ENCODE measurements around the gene RUFY1.
A peak's percentile ranks its signal among the peaks of the same experiment; 100 is the strongest.

The RUFY1 gene

GRCh38 chr5:179620703-179621350 is 70.5 kb downstream of the RUFY1 start:
- peaks cover 68% of the 10 kb centered on the region for H3K36me3 ChIP-seq (ENCODE audit: low read length)
- no peaks in the 10 kb centered on the region for H3K27me3 ChIP-seq (ENCODE audit: low read length)
- H3K4me3 ChIP-seq (ENCODE audit: insufficient read depth, low read length, poor library complexity, severe bottlenecking), result peak overlapping the region; percentile 82
- peaks cover 65% of the 10 kb centered on the region for H3F3A ChIP-seq (ENCODE audit: insufficient read depth)
- H3K27ac ChIP-seq (ENCODE audit: low read depth, low read length), result no peak overlapping the region
- H3K9me2 ChIP-seq (replicated peaks; ENCODE audit: insufficient read depth, low read length), result no peaks in the 10 kb centered on the region
- H4K20me1 ChIP-seq (ENCODE audit: low read depth, low read length), result peaks cover 67% of the 10 kb centered on the region
- H3K9me3 ChIP-seq (ENCODE audit: insufficient read depth, low read length), result no peaks in the 10 kb centered on the region
- peak overlapping the region; percentile 100 for H3K9ac ChIP-seq (ENCODE audit: low read length)
- H2AFZ ChIP-seq (ENCODE audit: low read depth, low read length, severe bottlenecking), result no peak overlapping the region
- H3K4me2 ChIP-seq (ENCODE audit: low read depth, low read length, poor library complexity, severe bottlenecking), result peak overlapping the region; percentile 98
- peaks cover 62% of the 10 kb centered on the region for H3K79me2 ChIP-seq (ENCODE audit: insufficient read depth, low read length)
- no peak for TF ChIP-seq EZH2phosphoT487 (conservative IDR thresholded peaks at IDR 0.05; ENCODE audit: low read length)
- TF ChIP-seq CTCF (IDR thresholded peaks at IDR 0.05; ENCODE audit: insufficient read depth, low read length, poor library complexity, severe bottlenecking), result no peak

GRCh38 chr5:179621551-179622214 is 71.3 kb downstream of the RUFY1 start:
- Histone ChIP-seq H3K79me2 (ENCODE audit: insufficient read depth, low read length) (peaks cover 62% of the 10 kb centered on the region), H3F3A (ENCODE audit: insufficient read depth) (peaks cover 56% of the 10 kb centered on the region), H3K36me3 (ENCODE audit: low read length) (peaks cover 59% of the 10 kb centered on the region), H2AFZ (ENCODE audit: low read depth, low read length, severe bottlenecking) (no peak overlapping the region), H4K20me1 (ENCODE audit: low read depth, low read length) (peaks cover 59% of the 10 kb centered on the region), H3K27ac (ENCODE audit: low read depth, low read length) (peak overlapping the region; percentile 28; the same call in 1 of the 2 replicates), H3K9ac (ENCODE audit: low read length) (peak overlapping the region; percentile 100), H3K4me2 (ENCODE audit: low read depth, low read length, poor library complexity, severe bottlenecking) (peak overlapping the region; percentile 98), H3K4me3 (ENCODE audit: insufficient read depth, low read length, poor library complexity, severe bottlenecking) (peak overlapping the region; percentile 82), H3K27me3 (ENCODE audit: low read length) (no peaks in the 10 kb centered on the region), H3K9me3 (ENCODE audit: insufficient read depth, low read length) (no peaks in the 10 kb centered on the region), H3K9me2 (replicated peaks; ENCODE audit: insufficient read depth, low read length) (no peaks in the 10 kb centered on the region)
- TF ChIP-seq EZH2phosphoT487 (conservative IDR thresholded peaks at IDR 0.05; ENCODE audit: low read length) (no peak), CTCF (IDR thresholded peaks at IDR 0.05; ENCODE audit: insufficient read depth, low read length, poor library complexity, severe bottlenecking) (no peak)

GRCh38 chr5:179623003-179623905 is 72.9 kb downstream of the RUFY1 start, which contains the start of gene HNRNPH1:
Gene HNRNPH1, minus strand, starts transcription at chr5:179623671. Its CDS starts 538 bp downstream, at chr5:179623133.
- H3K4me2 ChIP-seq (ENCODE audit: low read depth, low read length, poor library complexity, severe bottlenecking), result peak within 1 kb of the TSS; percentile 98
- peaks cover 43% of the 10 kb centered on the region for H4K20me1 ChIP-seq (ENCODE audit: low read depth, low read length)
- no peaks in the 10 kb centered on the region for H3K9me2 ChIP-seq (replicated peaks; ENCODE audit: insufficient read depth, low read length)
- TF ChIP-seq EZH2phosphoT487 (conservative IDR thresholded peaks at IDR 0.05; ENCODE audit: low read length) (no peak), CTCF (IDR thresholded peaks at IDR 0.05; ENCODE audit: insufficient read depth, low read length, poor library complexity, severe bottlenecking) (no peak)
- H3K4me3 ChIP-seq (ENCODE audit: insufficient read depth, low read length, poor library complexity, severe bottlenecking), result peak within 1 kb of the TSS; percentile 95
- H3K9ac ChIP-seq (ENCODE audit: low read length), result peak within 1 kb of the TSS; percentile 100
- no peaks in the 10 kb centered on the region for H3K9me3 ChIP-seq (ENCODE audit: insufficient read depth, low read length)
- H3K27ac ChIP-seq (ENCODE audit: low read depth, low read length), result peak within 1 kb of the TSS; percentile 93
- peaks cover 50% of the 10 kb centered on the region for H3K79me2 ChIP-seq (ENCODE audit: insufficient read depth, low read length)
- H2AFZ ChIP-seq (ENCODE audit: low read depth, low read length, severe bottlenecking), result peak within 1 kb of the TSS; percentile 88
- H3F3A ChIP-seq (ENCODE audit: insufficient read depth), result peaks cover 41% of the 10 kb centered on the region
- peaks cover 44% of the 10 kb centered on the region for H3K36me3 ChIP-seq (ENCODE audit: low read length)
- H3K27me3 ChIP-seq (ENCODE audit: low read length), result no peaks in the 10 kb centered on the region
